ENCODE results near the gene GON4L.
"Not testable (repeated sequence)": the region's sequence is repeated elsewhere in the genome, so short reads cannot be mapped to it uniquely, and the experiment has no call there.

GON4L gene

GRCh38 chr1:155856975-155857930, at the start of gene GON4L:
TSS of gene GON4L (minus strand) at chr1:155857214. CDS start at chr1:155853780, 3,434 bp downstream.
- no peaks in the 10 kb centered on the region for H3K9me3 ChIP-seq (ENCODE audit: control insufficient read depth in 2 of 2, low read length in 2 of 2)
- H3K27ac ChIP-seq (ENCODE audit: low read length): peak within 1 kb of the TSS; percentile 78
- H3K4me1 ChIP-seq (ENCODE audit: control insufficient read depth, insufficient read depth, low read length): peaks cover 30% of the 10 kb centered on the region
- H3K36me3 ChIP-seq (ENCODE audit: control insufficient read depth in 2 of 2, insufficient read depth in 2 of 2, low read length in 2 of 2): peaks cover 12 to 14% of the 10 kb centered on the region in 2 donors
- H3K9ac ChIP-seq (ENCODE audit: low read length in 2 of 2): peak within 1 kb of the TSS; percentile 94 to 97
- no peaks in the 10 kb centered on the region for H3K27me3 ChIP-seq (ENCODE audit: control insufficient read depth in 1 of 2, insufficient read depth in 2 of 2, low read length in 2 of 2)
- peak within 1 kb of the TSS; percentile 93 to 98 for H3K4me3 ChIP-seq (ENCODE audit: low read length in 2 of 2)

DNA sequence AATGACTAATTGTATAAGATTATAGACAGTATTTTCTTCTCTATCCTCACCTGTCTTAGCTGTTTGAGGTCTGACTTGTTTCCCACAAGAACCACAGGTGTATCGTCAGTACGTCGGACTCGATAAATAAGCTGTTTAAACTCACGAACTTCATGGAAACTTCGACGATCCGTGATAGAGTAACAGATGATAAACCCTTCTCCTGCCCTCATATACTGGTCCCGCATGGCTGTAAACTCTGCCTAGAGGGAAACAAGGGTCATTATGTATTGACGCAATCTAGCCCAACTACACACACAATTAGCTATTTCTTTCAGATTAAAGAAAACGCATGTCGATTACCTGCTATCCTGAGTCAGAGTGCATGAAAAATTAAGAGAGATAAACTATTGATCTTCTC, 47.2 kb upstream of the GON4L start:
- H3K36me3 ChIP-seq (ENCODE audit: control insufficient read depth in 2 of 2, insufficient read depth in 2 of 2, low read length in 2 of 2): peaks cover 38 to 41% of the 10 kb centered on the region in 2 donors
- no peak overlapping the region for H3K27ac ChIP-seq (ENCODE audit: low read length)
- no peaks in the 10 kb centered on the region for H3K9me3 ChIP-seq (ENCODE audit: control insufficient read depth in 2 of 2, low read length in 2 of 2)
- H3K27me3 ChIP-seq (ENCODE audit: control insufficient read depth in 1 of 2, insufficient read depth in 2 of 2, low read length in 2 of 2): no peaks in the 10 kb centered on the region
- no peak overlapping the region for H3K4me3 ChIP-seq (ENCODE audit: low read length in 2 of 2)
- no peaks in the 10 kb centered on the region for H3K4me1 ChIP-seq (ENCODE audit: control insufficient read depth, insufficient read depth, low read length)
- no peak overlapping the region for H3K9ac ChIP-seq (ENCODE audit: low read length in 2 of 2)

DNA sequence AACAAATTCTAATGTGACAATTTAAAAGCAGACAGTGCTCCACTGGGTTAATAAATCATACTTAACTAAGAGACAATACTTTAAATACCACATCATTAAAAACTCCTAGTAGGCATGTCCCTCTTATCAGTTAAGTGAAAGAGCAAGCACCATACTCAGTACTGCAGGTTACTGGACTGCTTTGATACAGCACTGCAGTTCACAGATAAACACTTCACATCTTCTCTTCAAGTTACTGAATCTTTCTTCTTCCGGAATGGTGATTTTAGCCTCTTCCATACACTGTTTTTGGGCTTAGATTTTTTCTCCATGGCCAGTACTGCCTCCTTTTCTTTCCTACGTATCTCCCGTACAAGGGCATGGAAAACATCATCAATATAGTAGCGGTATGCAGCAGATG, 43.1 kb upstream of the GON4L start:
- Histone ChIP-seq H3K4me1 (ENCODE audit: control insufficient read depth, insufficient read depth, low read length) (no peaks in the 10 kb centered on the region), H3K4me3 (ENCODE audit: low read length in 2 of 2) (no peak overlapping the region), H3K27me3 (ENCODE audit: control insufficient read depth in 1 of 2, insufficient read depth in 2 of 2, low read length in 2 of 2) (no peaks in the 10 kb centered on the region), H3K9me3 (ENCODE audit: control insufficient read depth in 2 of 2, low read length in 2 of 2) (no peaks in the 10 kb centered on the region), H3K36me3 (ENCODE audit: control insufficient read depth in 2 of 2, insufficient read depth in 2 of 2, low read length in 2 of 2) (peaks cover 34 to 37% of the 10 kb centered on the region in 2 donors), H3K27ac (ENCODE audit: low read length) (no peak overlapping the region), H3K9ac (ENCODE audit: low read length in 2 of 2) (no peak overlapping the region)

- no peak overlapping the region for H3K27ac ChIP-seq (ENCODE audit: low read length)
- H3K9me3 ChIP-seq (ENCODE audit: control insufficient read depth in 2 of 2, low read length in 2 of 2): no peaks in the 10 kb centered on the region
- no peak overlapping the region for H3K9ac ChIP-seq (ENCODE audit: low read length in 2 of 2)
- no peaks in the 10 kb centered on the region for H3K4me1 ChIP-seq (ENCODE audit: control insufficient read depth, insufficient read depth, low read length)
- peaks cover 30 to 33% of the 10 kb centered on the region in 2 donors for H3K36me3 ChIP-seq (ENCODE audit: control insufficient read depth in 2 of 2, insufficient read depth in 2 of 2, low read length in 2 of 2)
- H3K27me3 ChIP-seq (ENCODE audit: control insufficient read depth in 1 of 2, insufficient read depth in 2 of 2, low read length in 2 of 2): no peaks in the 10 kb centered on the region
- H3K4me3 ChIP-seq (ENCODE audit: low read length in 2 of 2): no peak overlapping the region
These were observed 42.7 kb upstream of the GON4L start for GRCh38 chr1:155899683-155900082.

DNA sequence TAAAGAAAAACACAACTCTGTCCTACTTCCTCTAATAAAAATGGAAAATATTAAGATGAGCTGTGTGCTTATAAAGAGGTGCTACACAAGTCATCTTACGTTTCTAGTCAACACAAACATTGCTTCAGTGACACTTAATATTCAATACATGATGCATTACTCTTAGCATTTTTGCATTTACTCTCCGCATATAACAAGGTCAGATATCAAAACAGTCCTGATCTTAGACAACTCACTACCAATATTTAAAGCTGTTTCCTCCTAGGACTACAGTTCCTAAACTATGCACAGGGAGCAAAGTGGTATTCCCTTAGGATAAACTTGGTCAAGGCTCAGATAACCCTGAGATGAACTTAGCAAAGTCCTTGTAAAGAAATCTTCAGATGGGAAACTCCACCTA, 41.9 kb upstream of the GON4L start:
- Histone ChIP-seq H3K4me1 (ENCODE audit: control insufficient read depth, insufficient read depth, low read length) (no peaks in the 10 kb centered on the region), H3K27ac (ENCODE audit: low read length) (no peak overlapping the region), H3K9ac (ENCODE audit: low read length in 2 of 2) (no peak overlapping the region), H3K36me3 (ENCODE audit: control insufficient read depth in 2 of 2, insufficient read depth in 2 of 2, low read length in 2 of 2) (peaks cover 22 to 26% of the 10 kb centered on the region in 2 donors), H3K9me3 (ENCODE audit: control insufficient read depth in 2 of 2, low read length in 2 of 2) (no peaks in the 10 kb centered on the region), H3K27me3 (ENCODE audit: control insufficient read depth in 1 of 2, insufficient read depth in 2 of 2, low read length in 2 of 2) (no peaks in the 10 kb centered on the region), H3K4me3 (ENCODE audit: low read length in 2 of 2) (no peak overlapping the region)

GRCh38 chr1:155897746-155898145, 40.7 kb upstream of the GON4L start:
- H3K9me3 ChIP-seq (ENCODE audit: control insufficient read depth in 2 of 2, low read length in 2 of 2): no peaks in the 10 kb centered on the region
- no peak overlapping the region for H3K4me3 ChIP-seq (ENCODE audit: low read length in 2 of 2)
- no peak overlapping the region for H3K27ac ChIP-seq (ENCODE audit: low read length)
- peaks cover 17 to 20% of the 10 kb centered on the region in 2 donors for H3K36me3 ChIP-seq (ENCODE audit: control insufficient read depth in 2 of 2, insufficient read depth in 2 of 2, low read length in 2 of 2)
- peaks cover 3% of the 10 kb centered on the region for H3K4me1 ChIP-seq (ENCODE audit: control insufficient read depth, insufficient read depth, low read length)
- H3K27me3 ChIP-seq (ENCODE audit: control insufficient read depth in 1 of 2, insufficient read depth in 2 of 2, low read length in 2 of 2): no peaks in the 10 kb centered on the region
- H3K9ac ChIP-seq (ENCODE audit: low read length in 2 of 2): no peak overlapping the region

- H3K36me3 ChIP-seq (ENCODE audit: control insufficient read depth in 2 of 2, insufficient read depth in 2 of 2, low read length in 2 of 2): peaks cover 16 to 17% of the 10 kb centered on the region in 2 donors
- not testable (repeated sequence) for H3K4me3 ChIP-seq (ENCODE audit: low read length in 2 of 2); H3K9me3 ChIP-seq (ENCODE audit: control insufficient read depth in 2 of 2, low read length in 2 of 2); H3K27ac ChIP-seq (ENCODE audit: low read length); H3K9ac ChIP-seq (ENCODE audit: low read length in 2 of 2); H3K27me3 ChIP-seq (ENCODE audit: control insufficient read depth in 1 of 2, insufficient read depth in 2 of 2, low read length in 2 of 2); H3K4me1 ChIP-seq (ENCODE audit: control insufficient read depth, insufficient read depth, low read length)
These were observed 39.5 kb upstream of the GON4L start for GRCh38 chr1:155896476-155896875.

GRCh38 chr1:155895617-155896016, 38.6 kb upstream of the GON4L start:
- H3K27ac ChIP-seq (ENCODE audit: low read length); H3K27me3 ChIP-seq (ENCODE audit: control insufficient read depth in 1 of 2, insufficient read depth in 2 of 2, low read length in 2 of 2); H3K9me3 ChIP-seq (ENCODE audit: control insufficient read depth in 2 of 2, low read length in 2 of 2); H3K4me1 ChIP-seq (ENCODE audit: control insufficient read depth, insufficient read depth, low read length); H3K9ac ChIP-seq (ENCODE audit: low read length in 2 of 2); H3K4me3 ChIP-seq (ENCODE audit: low read length in 2 of 2): not testable (repeated sequence)
- H3K36me3 ChIP-seq (ENCODE audit: control insufficient read depth in 2 of 2, insufficient read depth in 2 of 2, low read length in 2 of 2): peaks cover 12 to 15% of the 10 kb centered on the region in 2 donors

GRCh38 chr1:155893389-155894142, 36.6 kb upstream of the GON4L start:
- Histone ChIP-seq H3K4me3 (ENCODE audit: low read length in 2 of 2) (no peak overlapping the region), H3K27ac (ENCODE audit: low read length) (peak overlapping the region; percentile 18), H3K9ac (ENCODE audit: low read length in 2 of 2) (no peak overlapping the region), H3K36me3 (ENCODE audit: control insufficient read depth in 2 of 2, insufficient read depth in 2 of 2, low read length in 2 of 2) (peaks cover 0 to 2% of the 10 kb centered on the region in 2 donors), H3K27me3 (ENCODE audit: control insufficient read depth in 1 of 2, insufficient read depth in 2 of 2, low read length in 2 of 2) (no peaks in the 10 kb centered on the region), H3K9me3 (ENCODE audit: control insufficient read depth in 2 of 2, low read length in 2 of 2) (no peaks in the 10 kb centered on the region), H3K4me1 (ENCODE audit: control insufficient read depth, insufficient read depth, low read length) (peaks cover 8% of the 10 kb centered on the region)

DNA sequence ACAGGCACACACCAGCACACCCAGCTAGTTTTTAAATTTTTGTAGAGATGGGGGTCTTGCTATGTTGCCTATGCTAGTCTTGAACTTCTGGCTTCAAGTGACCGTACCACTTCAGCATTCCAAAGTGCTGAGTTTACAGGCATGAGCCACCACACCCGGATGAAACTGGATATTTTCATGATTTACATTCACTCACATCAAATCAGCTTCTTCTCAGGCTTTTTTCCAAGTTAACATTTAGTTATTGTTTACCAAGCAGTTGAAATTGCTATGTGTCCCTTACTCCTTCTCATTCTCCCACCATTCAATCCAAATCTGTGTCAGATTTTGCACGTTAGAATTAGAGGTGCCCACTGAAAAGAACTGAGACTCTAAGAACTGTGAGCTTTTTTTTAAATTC, 35.8 kb upstream of the GON4L start:
- Histone ChIP-seq H3K36me3 (ENCODE audit: control insufficient read depth in 2 of 2, insufficient read depth in 2 of 2, low read length in 2 of 2) (peaks cover 0 to 2% of the 10 kb centered on the region in 2 donors), H3K4me1 (ENCODE audit: control insufficient read depth, insufficient read depth, low read length) (peaks cover 8% of the 10 kb centered on the region), H3K9ac (ENCODE audit: low read length in 2 of 2) (no peak overlapping the region), H3K27me3 (ENCODE audit: control insufficient read depth in 1 of 2, insufficient read depth in 2 of 2, low read length in 2 of 2) (no peaks in the 10 kb centered on the region), H3K4me3 (ENCODE audit: low read length in 2 of 2) (no peak overlapping the region), H3K27ac (ENCODE audit: low read length) (peak overlapping the region; percentile 11), H3K9me3 (ENCODE audit: control insufficient read depth in 2 of 2, low read length in 2 of 2) (no peaks in the 10 kb centered on the region)

Data from stomach smooth muscle (tissue), 2 donors.